DMS153 (cell line): Measurements from ENCODE around the gene SMOC2.

Experiments
- DNase-seq: peaks from one replicate; lab custom pipeline; 2025; lab: John Stamatoyannopoulos, UW

Gene SMOC2

GRCh38 chr6:168711049-168711640 lies 270.2 kb downstream of the SMOC2 start:
- no peak for DNase-seq

GRCh38 chr6:168711666-168712300 lies 270.8 kb downstream of the SMOC2 start:
- no peak for DNase-seq

GRCh38 chr6:168712993-168713392 lies 272.0 kb downstream of the SMOC2 start:
- DNase-seq, result no peak

GRCh38 chr6:168713839-168714238 lies 272.9 kb downstream of the SMOC2 start:
- DNase-seq, result no peak

- DNase-seq, result no peak
Observed at GRCh38 chr6:168714547-168715260, 273.7 kb downstream of the SMOC2 start.

GRCh38 chr6:168715643-168716481 lies 274.9 kb downstream of the SMOC2 start:
- DNase-seq, result no peak

GRCh38 chr6:168716581-168716980 lies 275.6 kb downstream of the SMOC2 start:
- DNase-seq, result no peak

GRCh38 chr6:168717491-168717890 lies 276.5 kb downstream of the SMOC2 start:
- DNase-seq, result no peak
